PC-3 (cell line): ENCODE data around the gene PKIG. TPM values are rescaled to one million over a fixed set of nuclear protein-coding genes. Genes with fewer than 3 reads are reported as not detected.

Experiments used
- ATAC-seq: fragments of 200-7000 bp; cut with Tn5 transposase; 2 replicates; pipeline ENCODE4 v1.9.1; 2020; ENCODE audit warnings: mild to moderate bottlenecking, moderate library complexity
- BruUV-seq: library from RNA; stranded (reverse); fragments of 400-500 nt; replicated peaks from 2 replicates; lab custom pipeline; 2021; lab: Mats Ljungman, UMichigan
- CTCF ChIA-PET: fragments of 300-600 bp; sonication (Branson Sonifier 250); formaldehyde crosslinking; loops from one replicate; lab custom pipeline; 2022; ENCODE audit warnings: antibody characterized with exemption; lab: Charles Lee
- POLR2A ChIA-PET: fragments of 300-600 bp; sonication (Branson Sonifier 250); formaldehyde crosslinking; loops from one replicate; lab custom pipeline; 2022; ENCODE audit warnings: antibody characterized with exemption; ENCODE audit not compliant: unreplicated experiment; lab: Charles Lee
- DNase-seq: peaks from one replicate; pipeline ENCODE4 v3.0.0-alpha.2; 2015
- H2AFZ ChIP-seq: fragments of 300-600 bp; sonication (generic); 2 replicates; pipeline ENCODE4 v1.6.0; 2016; ENCODE audit warnings: antibody characterized with exemption, low read length
- H3F3A ChIP-seq: fragments of 300-600 bp; sonication (generic); one replicate; pipeline ENCODE4 v1.6.0; 2017; ENCODE audit warnings: antibody characterized with exemption, low read length, control low read depth, mild to moderate bottlenecking; ENCODE audit not compliant: unreplicated experiment
- H3K27ac ChIP-seq: fragments of 300-600 bp; sonication (generic); 2 replicates; pipeline ENCODE4 v1.5.1; 2016; ENCODE audit warnings: mild to moderate bottlenecking, low read length
- H3K27me3 ChIP-seq: fragments of 300-600 bp; sonication (generic); 2 replicates; pipeline ENCODE4 v1.6.1; 2016; ENCODE audit warnings: low read length, mixed read lengths
- H3K36me3 ChIP-seq: fragments of 300-600 bp; sonication (generic); 2 replicates; pipeline ENCODE4 v1.6.1; 2016; ENCODE audit warnings: low read depth, mixed run types, low read length, mixed read lengths
- H3K4me1 ChIP-seq: fragments of 300-600 bp; sonication (generic); 2 replicates; pipeline ENCODE4 v1.5.1; 2016; ENCODE audit warnings: low read length; ENCODE audit not compliant: insufficient read depth
- H3K4me2 ChIP-seq: fragments of 300-600 bp; sonication (generic); 2 replicates; pipeline ENCODE4 v1.6.0; 2016; ENCODE audit warnings: low read length
- H3K4me3 ChIP-seq: fragments of 300-600 bp; sonication (generic); 2 replicates; pipeline ENCODE4 v1.5.1; 2016; ENCODE audit warnings: mild to moderate bottlenecking, low read length, mixed read lengths
- H3K79me2 ChIP-seq: fragments of 300-600 bp; sonication (generic); 2 replicates; pipeline ENCODE4 v1.6.1; 2017; ENCODE audit warnings: low read length, mixed read lengths
- H3K9ac ChIP-seq: fragments of 300-600 bp; sonication (generic); 2 replicates; pipeline ENCODE4 v1.6.0; 2016; ENCODE audit warnings: mild to moderate bottlenecking, low read length
- H3K9me2 ChIP-seq: fragments of 300-600 bp; sonication (generic); replicated peaks from 2 replicates; pipeline ENCODE4 v1.6.1; 2016; ENCODE audit warnings: mixed run types, low read length, mixed read lengths
- H3K9me3 ChIP-seq: fragments of 300-600 bp; sonication (generic); 2 replicates; pipeline ENCODE4 v1.6.1; 2016; ENCODE audit warnings: low read length, mixed read lengths
- H4K20me1 ChIP-seq: fragments of 300-600 bp; sonication (generic); 2 replicates; pipeline ENCODE4 v1.6.1; 2016; ENCODE audit warnings: low read length, mixed read lengths
- EZH2 ChIP-seq: fragments of 300-600 bp; sonication (generic); IDR thresholded peaks from one replicate; pipeline ENCODE4 v1.6.1; 2017; ENCODE audit warnings: antibody characterized with exemption, mild to moderate bottlenecking, low read length; ENCODE audit not compliant: unreplicated experiment
- EZH2phosphoT487 ChIP-seq: fragments of 300-600 bp; sonication (generic); IDR thresholded peaks from 2 replicates; pipeline ENCODE4 v1.6.1; 2018; ENCODE audit warnings: mild to moderate bottlenecking, antibody characterized with exemption, low read length, borderline replicate concordance
- intact Hi-C: fragments of 100-400 bp; cut with micrococcal nuclease; formaldehyde crosslinking; loops from 2 replicates; pipeline ENCODE4 v1.9.0; 2023
- total RNA-seq: library from RNA; depleted of rRNA; stranded (reverse); fragments of >200 nt; gene quantifications from 2 replicates; pipeline ENCODE4 v1.2.3, GENCODE V29; 2014
- TF ChIP-seq, protein P1 (sequence below): fragments of 300-600 bp; sonication (generic); conservative IDR thresholded peaks from 2 replicates; pipeline ENCODE4 v1.5.1; 2017; ENCODE audit warnings: antibody characterized with exemption, low read depth, mild to moderate bottlenecking, low read length

The PKIG gene
- total RNA-seq, 1 experiment from 2014 or later = 47.5 TPM

DNA sequence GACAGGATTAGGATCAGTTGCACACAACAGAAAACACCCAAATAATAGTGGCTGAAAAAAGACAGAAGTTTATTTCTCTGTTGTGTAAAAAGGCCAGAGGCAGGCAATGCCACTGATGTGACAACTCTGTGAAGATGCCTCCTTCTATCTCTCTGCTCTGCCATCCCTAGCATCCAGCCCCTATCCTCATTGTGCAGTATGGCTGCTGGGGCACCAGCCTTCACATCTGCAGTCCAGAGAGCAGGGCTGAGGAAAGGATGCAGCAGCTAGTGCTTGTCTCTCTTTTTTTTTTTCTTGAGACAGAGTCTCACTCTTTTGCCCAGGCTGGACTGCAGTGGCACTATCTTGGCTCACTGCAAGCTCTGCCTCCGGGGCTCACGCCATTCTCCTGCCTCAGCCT, 75.5 kb downstream of the PKIG start:
- Histone ChIP-seq H2AFZ (no peak overlapping the region), H3K9me2 (no peaks in the 10 kb centered on the region), H3K4me2 (no peak overlapping the region), H3F3A (no peaks in the 10 kb centered on the region), H3K27me3 (no peaks in the 10 kb centered on the region), H3K4me1 (no peaks in the 10 kb centered on the region), H3K9me3 (no peaks in the 10 kb centered on the region), H3K27ac (no peak overlapping the region), H3K36me3 (no peaks in the 10 kb centered on the region), H3K79me2 (no peaks in the 10 kb centered on the region), H3K4me3 (no peak overlapping the region), H4K20me1 (no peaks in the 10 kb centered on the region), H3K9ac (no peak overlapping the region)
- POLR2A ChIA-PET = no interaction called here
- CTCF ChIA-PET = no interaction called here
- intact Hi-C loops = no loop called here
- DNase-seq (no peak), ATAC-seq (no peak)
- BruUV-seq = no TSS peak
- no peak for TF ChIP-seq EZH2phosphoT487
- TF ChIP-seq, protein P1, sequence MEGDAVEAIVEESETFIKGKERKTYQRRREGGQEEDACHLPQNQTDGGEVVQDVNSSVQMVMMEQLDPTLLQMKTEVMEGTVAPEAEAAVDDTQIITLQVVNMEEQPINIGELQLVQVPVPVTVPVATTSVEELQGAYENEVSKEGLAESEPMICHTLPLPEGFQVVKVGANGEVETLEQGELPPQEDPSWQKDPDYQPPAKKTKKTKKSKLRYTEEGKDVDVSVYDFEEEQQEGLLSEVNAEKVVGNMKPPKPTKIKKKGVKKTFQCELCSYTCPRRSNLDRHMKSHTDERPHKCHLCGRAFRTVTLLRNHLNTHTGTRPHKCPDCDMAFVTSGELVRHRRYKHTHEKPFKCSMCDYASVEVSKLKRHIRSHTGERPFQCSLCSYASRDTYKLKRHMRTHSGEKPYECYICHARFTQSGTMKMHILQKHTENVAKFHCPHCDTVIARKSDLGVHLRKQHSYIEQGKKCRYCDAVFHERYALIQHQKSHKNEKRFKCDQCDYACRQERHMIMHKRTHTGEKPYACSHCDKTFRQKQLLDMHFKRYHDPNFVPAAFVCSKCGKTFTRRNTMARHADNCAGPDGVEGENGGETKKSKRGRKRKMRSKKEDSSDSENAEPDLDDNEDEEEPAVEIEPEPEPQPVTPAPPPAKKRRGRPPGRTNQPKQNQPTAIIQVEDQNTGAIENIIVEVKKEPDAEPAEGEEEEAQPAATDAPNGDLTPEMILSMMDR = no peak
- TF ChIP-seq EZH2 = no peak

- Histone ChIP-seq H3K9me2 (no peaks in the 10 kb centered on the region), H3K27ac (no peak overlapping the region), H3K4me1 (no peaks in the 10 kb centered on the region), H3F3A (no peaks in the 10 kb centered on the region), H3K4me2 (no peak overlapping the region), H3K4me3 (no peak overlapping the region), H3K9me3 (no peaks in the 10 kb centered on the region), H3K36me3 (no peaks in the 10 kb centered on the region), H4K20me1 (no peaks in the 10 kb centered on the region), H3K9ac (no peak overlapping the region), H3K79me2 (no peaks in the 10 kb centered on the region), H2AFZ (no peak overlapping the region), H3K27me3 (0 out of 2 replicates have a peak, but pooled peaks cover under 1% of the 10 kb centered on the region)
- CTCF ChIA-PET = no interaction called here
- POLR2A ChIA-PET = no interaction called here
- ATAC-seq (no peak), DNase-seq (no peak)
- intact Hi-C loops = no loop called here
- BruUV-seq = no TSS peak
- TF ChIP-seq EZH2 (no peak), EZH2phosphoT487 (no peak)
- TF ChIP-seq, protein P1 = no peak
These were observed 76.4 kb downstream of the PKIG start for GRCh38 chr20:44658810-44659209.

- Histone ChIP-seq H3F3A (no peaks in the 10 kb centered on the region), H3K79me2 (no peaks in the 10 kb centered on the region), H4K20me1 (no peaks in the 10 kb centered on the region), H3K4me3 (no peak overlapping the region), H2AFZ (no peak overlapping the region), H3K9me2 (no peaks in the 10 kb centered on the region), H3K9ac (no peak overlapping the region), H3K36me3 (no peaks in the 10 kb centered on the region), H3K27ac (no peak overlapping the region), H3K4me2 (no peak overlapping the region), H3K4me1 (no peaks in the 10 kb centered on the region), H3K9me3 (no peaks in the 10 kb centered on the region), H3K27me3 (0 out of 2 replicates have a peak, but pooled peaks cover 5% of the 10 kb centered on the region)
- ATAC-seq = no peak
- intact Hi-C loops = no loop called here
- CTCF ChIA-PET = no interaction called here
- TF ChIP-seq EZH2 (no peak), EZH2phosphoT487 (no peak)
- TF ChIP-seq, protein P1 = no peak
- DNase-seq = no peak
- POLR2A ChIA-PET = no interaction called here
- BruUV-seq = no TSS peak
These were observed 77.6 kb downstream of the PKIG start for GRCh38 chr20:44659931-44660330.
